ENCODE data around the gene SULF2.
A peak's percentile ranks its signal among the peaks of the same experiment; 100 is the strongest.

Gene SULF2

DNA sequence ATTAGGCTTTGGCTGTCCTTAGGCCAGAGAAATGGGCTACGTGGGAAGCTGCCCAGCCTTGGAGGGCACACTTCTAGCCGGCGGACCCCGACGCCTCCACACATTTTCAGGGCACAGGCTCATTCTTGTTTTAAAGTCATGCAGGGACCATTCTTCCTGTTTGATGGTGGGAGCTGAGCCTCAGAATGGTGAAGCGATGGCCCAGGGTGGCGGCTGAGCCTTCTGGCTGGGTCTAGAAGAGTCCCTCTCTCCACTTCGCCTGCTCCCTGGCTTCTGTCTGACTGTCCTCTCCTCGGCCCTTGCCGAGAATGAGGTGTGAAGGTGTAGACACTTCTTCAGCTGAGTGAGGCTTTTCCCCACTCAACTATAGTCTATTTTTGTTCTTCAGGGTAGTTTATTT lies 114.4 kb downstream of the SULF2 start:
- no peak for DNase-seq (ENCODE audit: low spot score)
- FAIRE-seq, result no peak

DNA sequence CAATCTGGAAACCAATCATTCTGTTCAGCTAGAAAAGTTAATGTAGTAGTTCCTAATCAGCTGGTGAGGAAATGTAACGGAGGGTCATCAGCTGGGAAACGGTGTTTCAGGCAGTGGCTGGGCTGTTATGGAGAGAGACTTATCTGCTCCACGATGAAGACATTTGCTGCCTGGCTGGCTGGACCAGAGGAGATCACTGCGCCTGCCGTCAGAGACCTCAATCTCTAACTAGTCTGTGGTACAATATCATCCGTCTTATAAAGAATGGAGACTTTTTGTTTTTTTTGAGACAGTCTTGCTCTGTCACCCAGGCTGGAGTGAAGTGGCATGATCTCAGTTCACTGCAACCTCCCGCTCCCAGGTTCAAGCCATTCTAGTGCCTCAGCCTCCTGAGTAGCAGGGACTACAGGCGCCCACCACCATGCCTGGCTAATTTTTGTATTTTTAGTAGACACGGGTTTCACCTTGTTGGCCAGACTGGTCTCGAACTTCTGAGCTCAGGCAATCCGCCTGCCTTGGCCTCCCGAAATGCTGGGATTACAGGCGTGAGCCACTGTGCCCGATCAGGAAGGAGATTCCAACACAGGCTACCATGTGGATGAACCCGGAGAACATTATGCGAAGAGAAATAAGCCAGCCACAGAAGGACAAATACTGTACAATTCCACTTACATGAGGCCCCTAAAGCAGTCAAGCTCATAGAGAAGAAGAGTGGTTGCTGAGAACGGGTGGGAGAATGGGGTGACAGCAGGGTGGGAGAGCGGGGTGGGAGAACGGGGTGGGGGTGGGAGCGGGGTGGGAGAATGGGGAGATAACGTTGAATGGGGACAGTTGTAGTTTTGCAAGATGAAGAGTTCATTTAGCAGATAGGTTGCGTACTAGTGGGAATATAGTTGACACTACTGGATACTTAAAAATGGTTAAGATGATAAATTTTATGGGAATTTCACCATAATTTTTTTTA lies 115.1 kb downstream of the SULF2 start:
- FAIRE-seq, result peak; percentile 20
- DNase-seq (ENCODE audit: low spot score), result no peak

- DNase-seq (ENCODE audit: low spot score) (no peak), FAIRE-seq (no peak)
These were observed 115.8 kb downstream of the SULF2 start for GRCh38 chr20:47669489-47669888.

GRCh38 chr20:47669152-47669425 lies 116.2 kb downstream of the SULF2 start:
- FAIRE-seq, result no peak
- no peak for DNase-seq (ENCODE audit: low spot score)

DNA sequence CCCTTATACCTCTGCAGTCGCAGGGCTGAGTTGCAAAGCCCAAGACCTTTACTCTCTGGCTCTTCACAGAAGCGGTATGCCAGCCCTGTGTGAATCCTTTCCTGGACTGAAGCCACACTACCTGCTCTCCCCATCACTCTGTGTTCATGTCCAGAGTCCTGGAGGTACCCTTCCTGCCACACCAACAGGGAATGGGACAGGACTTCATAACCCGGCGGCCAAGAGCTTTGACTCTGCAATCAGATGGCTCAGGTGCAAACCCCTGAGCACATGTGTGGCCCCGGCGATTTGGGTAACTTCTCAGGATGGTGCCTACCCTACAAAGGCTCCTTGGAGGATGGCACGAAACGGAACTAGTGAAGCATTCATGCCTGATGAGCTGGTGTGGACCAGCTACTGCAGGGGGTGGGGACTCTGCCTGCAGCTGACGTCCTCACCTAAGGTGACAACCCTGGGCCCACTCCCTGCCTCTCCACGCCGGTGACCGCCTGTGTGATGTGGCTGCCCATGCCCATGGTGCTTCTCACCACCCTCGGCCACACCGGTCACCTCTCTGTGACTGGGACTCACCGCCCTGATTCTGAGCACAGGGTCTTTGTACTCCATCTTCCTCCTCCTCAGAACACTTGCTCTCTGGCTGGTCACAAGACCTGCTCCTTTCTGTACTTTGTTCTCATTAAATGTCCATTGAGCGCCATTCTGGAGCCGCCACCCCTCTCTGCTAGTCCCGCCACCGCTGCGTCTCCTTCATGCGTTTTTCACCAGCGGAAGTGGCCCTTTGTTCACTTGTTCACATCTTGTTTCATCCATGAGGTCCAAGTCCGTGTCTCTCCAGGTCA lies 116.7 kb downstream of the SULF2 start:
- DNase-seq (ENCODE audit: low spot score) (no peak), FAIRE-seq (no peak)

- no peak for FAIRE-seq
- no peak for DNase-seq (ENCODE audit: low spot score)
These were observed 117.6 kb downstream of the SULF2 start for GRCh38 chr20:47667531-47668312.

- no peak for FAIRE-seq
- no peak for DNase-seq (ENCODE audit: low spot score)
These were observed 118.2 kb downstream of the SULF2 start for GRCh38 chr20:47667086-47667485.

GRCh38 chr20:47666304-47666703 lies 119.0 kb downstream of the SULF2 start:
- FAIRE-seq (peak; percentile 87), DNase-seq (ENCODE audit: low spot score) (no peak)

DNA sequence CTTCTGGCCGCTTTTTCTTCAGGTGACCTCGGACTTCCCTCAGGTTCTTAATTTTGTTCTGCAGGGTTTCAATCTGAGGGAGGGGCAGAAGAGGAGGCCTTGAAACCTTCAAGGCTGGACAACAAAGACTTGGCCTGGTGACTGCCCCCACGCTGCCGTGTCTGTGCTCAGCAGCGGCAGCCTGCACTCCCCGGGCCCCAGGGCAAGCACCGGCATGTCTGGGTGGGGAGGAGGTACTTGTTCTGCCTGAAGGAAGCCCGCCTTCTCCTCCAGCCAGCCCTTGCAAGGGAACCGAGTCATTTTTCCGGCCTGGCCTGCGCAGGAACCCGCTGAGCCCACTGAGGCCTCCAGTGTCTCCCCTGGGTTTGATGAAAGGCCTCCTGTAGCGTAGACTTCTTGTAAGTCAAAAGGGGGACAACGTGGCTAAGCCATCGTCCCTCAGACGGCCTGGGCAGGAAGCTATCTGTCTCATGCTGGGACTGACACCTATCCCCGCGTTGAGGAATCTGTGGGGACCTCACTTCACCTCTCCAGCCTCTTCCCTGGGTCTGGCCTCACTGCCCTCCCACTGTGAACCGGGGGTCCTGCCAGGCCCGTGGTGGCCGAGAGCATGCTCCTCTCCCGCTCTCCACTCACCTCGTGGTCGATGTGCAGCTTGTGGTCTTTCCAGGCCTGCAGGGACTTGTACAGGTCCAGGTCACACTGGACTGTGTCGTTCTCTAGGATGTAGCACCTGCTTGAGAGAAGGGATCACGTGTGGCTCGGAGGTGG lies 119.9 kb downstream of the SULF2 start:
- DNase-seq (ENCODE audit: low spot score) (no peak), FAIRE-seq (peak; percentile 95)

- no peak for FAIRE-seq
- no peak for DNase-seq (ENCODE audit: low spot score)
These were observed 120.5 kb downstream of the SULF2 start for GRCh38 chr20:47664744-47665143.

DNA sequence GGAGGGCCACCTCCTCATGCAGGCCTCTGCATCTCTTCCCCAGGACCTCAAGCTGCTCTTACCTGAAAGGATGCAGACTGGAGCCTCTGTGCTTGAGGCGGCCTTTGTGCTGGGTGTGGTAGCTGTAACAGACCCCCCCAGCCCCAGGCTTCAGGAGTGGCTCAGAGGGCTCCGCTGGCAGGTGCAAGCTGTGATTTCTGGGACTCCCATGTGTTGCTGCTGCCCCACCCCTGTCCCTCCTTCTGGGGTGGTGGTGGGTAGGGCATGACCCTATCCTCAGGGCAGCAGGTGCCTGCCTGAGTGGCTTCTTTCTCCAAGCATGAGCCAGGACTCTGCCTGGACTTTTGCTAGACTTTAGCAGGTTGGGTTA lies 121.2 kb downstream of the SULF2 start:
- no peak for DNase-seq (ENCODE audit: low spot score)
- no peak for FAIRE-seq

DNA sequence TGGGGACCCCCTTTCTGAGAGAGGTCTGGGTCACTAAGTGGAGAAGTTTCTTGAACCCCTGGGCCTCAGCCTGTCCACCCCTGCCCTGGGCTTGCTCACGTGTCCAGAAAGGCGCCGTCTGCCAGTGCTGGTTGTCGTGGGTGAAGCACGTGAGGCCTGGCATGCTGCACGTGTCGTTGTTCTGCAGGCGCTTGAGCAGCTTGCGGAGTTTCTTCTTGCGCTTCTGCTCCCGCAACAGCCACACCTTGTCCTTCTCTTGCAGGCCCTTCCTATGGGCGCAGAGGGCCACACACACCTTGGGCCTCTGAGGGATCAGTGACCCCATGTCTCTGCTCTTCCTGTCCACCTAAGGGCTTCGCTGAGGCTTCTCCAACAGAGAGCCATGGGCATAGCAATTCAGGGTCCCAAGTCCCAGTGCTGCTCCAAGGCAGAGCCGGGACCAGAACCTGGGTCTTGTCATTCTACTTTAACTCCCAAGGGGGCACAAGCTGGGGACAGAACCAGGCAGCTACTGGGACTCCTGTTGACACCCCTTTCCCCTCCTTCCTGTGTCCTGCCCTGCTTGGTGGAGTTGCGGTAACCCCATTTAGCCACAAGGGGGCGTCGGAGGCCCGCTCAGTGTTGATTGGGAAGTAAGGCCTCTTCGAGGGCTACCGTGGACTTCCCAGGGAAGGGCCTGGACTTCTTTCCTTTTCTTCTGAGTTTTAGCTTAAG lies 121.8 kb downstream of the SULF2 start:
- FAIRE-seq (peak; percentile 73), DNase-seq (ENCODE audit: low spot score) (peak; percentile 92)

GRCh38 chr20:47662483-47663353 lies 122.6 kb downstream of the SULF2 start:
- DNase-seq (ENCODE audit: low spot score) (no peak), FAIRE-seq (no peak)

DNA sequence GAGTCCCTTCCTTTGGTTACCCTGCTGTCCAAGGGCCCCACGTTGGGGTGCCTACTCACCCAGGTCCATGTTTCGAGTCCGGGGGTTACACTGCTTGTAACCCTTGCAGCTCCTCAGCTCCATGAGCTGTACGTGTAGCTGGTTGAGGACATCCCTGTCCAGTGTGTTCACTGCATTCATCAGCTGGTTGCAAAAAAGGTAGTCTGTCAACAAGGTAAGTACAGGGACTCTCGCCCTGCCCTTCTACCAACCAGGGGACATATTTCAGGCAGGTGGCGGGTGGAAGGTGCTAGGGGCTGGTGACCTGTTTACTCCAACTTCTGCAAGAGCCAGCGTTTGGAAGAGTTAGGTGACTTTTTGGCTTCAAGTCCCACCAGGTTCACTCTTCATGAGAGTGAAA lies 123.6 kb downstream of the SULF2 start:
- no peak for DNase-seq (ENCODE audit: low spot score)
- FAIRE-seq, result no peak

GRCh38 chr20:47660983-47661700 lies 124.1 kb downstream of the SULF2 start:
- DNase-seq (ENCODE audit: low spot score) (no peak), FAIRE-seq (no peak)

GRCh38 chr20:47660602-47660905 lies 124.7 kb downstream of the SULF2 start:
- no peak for DNase-seq (ENCODE audit: low spot score)
- no peak for FAIRE-seq

GRCh38 chr20:47659904-47660601 lies 125.2 kb downstream of the SULF2 start:
- no peak for FAIRE-seq
- DNase-seq (ENCODE audit: low spot score), result no peak

DNA sequence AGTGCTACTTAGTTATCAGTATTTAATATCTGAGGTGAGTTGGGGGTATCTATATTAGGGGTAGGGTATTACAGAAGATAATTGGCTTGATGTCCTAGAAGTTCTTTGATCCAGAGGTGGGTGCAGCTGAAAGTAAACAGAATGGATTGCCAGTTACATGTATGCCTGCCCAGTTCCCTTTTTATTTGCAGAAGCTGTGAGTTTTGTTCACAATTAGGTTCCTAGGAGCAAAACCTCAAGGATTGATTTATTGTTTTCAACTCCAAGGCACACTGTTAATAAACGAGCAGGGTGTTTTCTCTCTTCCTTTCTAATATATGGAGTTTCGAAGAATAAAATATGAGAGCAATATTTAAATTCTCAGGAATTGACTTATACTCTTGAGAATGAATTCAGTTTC lies 129.0 kb downstream of the SULF2 start:
- no peak for DNase-seq (ENCODE audit: low spot score)
- FAIRE-seq, result no peak

All from urothelium cell line (cell line).